Measurements from ENCODE around the gene XRN1. TPM values are rescaled to one million over a fixed set of nuclear protein-coding genes. Genes with fewer than 3 reads are reported as not detected.

XRN1 gene
- total RNA-seq, 1 experiment from 2014 or later, result 29.9 TPM

DNA sequence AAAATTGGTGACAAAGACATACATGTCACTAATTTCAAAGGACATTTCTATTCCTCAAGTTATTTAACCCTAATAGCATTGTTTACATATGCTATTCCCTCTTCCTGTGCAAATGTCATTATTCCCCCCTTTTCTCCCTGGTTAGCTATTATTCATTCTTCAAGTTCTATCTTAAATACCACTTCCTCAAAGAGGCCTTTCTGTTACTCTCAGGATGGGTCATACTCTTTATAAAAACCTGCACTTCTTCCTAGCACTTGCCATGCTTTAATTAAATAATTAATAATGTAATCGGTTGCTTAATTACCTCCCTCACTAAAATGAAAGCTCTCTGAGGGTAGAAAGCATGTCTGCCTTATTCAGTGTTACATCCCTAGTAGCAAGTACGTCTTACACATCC lies 88.5 kb downstream of the XRN1 start:
- TF ChIP-seq REST (IDR thresholded peaks at IDR 0.05; ENCODE audit: insufficient read depth in 1 of 2, low read depth in 2 of 2, low read length in 1 of 2), result no peak
- no peak for TF ChIP-seq TCF7L2 (IDR thresholded peaks at IDR 0.05; ENCODE audit: low read depth, low read length)
- TF ChIP-seq, protein P1, sequence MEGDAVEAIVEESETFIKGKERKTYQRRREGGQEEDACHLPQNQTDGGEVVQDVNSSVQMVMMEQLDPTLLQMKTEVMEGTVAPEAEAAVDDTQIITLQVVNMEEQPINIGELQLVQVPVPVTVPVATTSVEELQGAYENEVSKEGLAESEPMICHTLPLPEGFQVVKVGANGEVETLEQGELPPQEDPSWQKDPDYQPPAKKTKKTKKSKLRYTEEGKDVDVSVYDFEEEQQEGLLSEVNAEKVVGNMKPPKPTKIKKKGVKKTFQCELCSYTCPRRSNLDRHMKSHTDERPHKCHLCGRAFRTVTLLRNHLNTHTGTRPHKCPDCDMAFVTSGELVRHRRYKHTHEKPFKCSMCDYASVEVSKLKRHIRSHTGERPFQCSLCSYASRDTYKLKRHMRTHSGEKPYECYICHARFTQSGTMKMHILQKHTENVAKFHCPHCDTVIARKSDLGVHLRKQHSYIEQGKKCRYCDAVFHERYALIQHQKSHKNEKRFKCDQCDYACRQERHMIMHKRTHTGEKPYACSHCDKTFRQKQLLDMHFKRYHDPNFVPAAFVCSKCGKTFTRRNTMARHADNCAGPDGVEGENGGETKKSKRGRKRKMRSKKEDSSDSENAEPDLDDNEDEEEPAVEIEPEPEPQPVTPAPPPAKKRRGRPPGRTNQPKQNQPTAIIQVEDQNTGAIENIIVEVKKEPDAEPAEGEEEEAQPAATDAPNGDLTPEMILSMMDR (IDR thresholded peaks at IDR 0.05), result no peak
- no peak for TF ChIP-seq SIN3A (IDR thresholded peaks at IDR 0.05; ENCODE audit: borderline replicate concordance, insufficient read depth, low read depth, low read length)
- TF ChIP-seq POLR2AphosphoS5 (IDR thresholded peaks at IDR 0.05; ENCODE audit: low read depth, low read length), result no peak

GRCh38 chr3:142356818-142357217 lies 91.0 kb downstream of the XRN1 start:
- Histone ChIP-seq H3K36me3 (ENCODE audit: control insufficient read depth, insufficient read depth, low read length) (peaks cover 7% of the 10 kb centered on the region; the same call in 1 of the 2 replicates), H3K9me3 (ENCODE audit: control insufficient read depth, insufficient read depth, low read depth, low read length) (no peaks in the 10 kb centered on the region), H3K4me3 (ENCODE audit: low read depth in 2 of 2, low read length in 2 of 2) (no peak overlapping the region), H3K4me1 (ENCODE audit: control insufficient read depth, insufficient read depth, low read length) (no peaks in the 10 kb centered on the region), H3K27ac (ENCODE audit: low read length) (no peak overlapping the region), H3K27me3 (ENCODE audit: control insufficient read depth, insufficient read depth, low read length) (no peaks in the 10 kb centered on the region)
- ChIA-PET CTCF (no interaction called here), POLR2A (interaction anchor here (0.6 kb wide), 1 partner anchor 231 kb away, joined by 3 read pairs; no protein-coding TSS in a partner anchor)
- no TSS peak for BruUV-seq (replicated peaks)
- no peak for DNase-seq (ENCODE audit: low read depth, low spot score)
- in situ Hi-C loops (cut with HindIII; ENCODE audit: low pct_unique_long_range_greater_than_20kb, low sequenced_read_pairs), result no loop called here
- ATAC-seq, result no peak
- no peak for TF ChIP-seq REST (IDR thresholded peaks at IDR 0.05; ENCODE audit: insufficient read depth in 1 of 2, low read depth in 2 of 2, low read length in 1 of 2)
- no peak for TF ChIP-seq SIN3A (IDR thresholded peaks at IDR 0.05; ENCODE audit: borderline replicate concordance, insufficient read depth, low read depth, low read length)
- TF ChIP-seq TCF7L2 (IDR thresholded peaks at IDR 0.05; ENCODE audit: low read depth, low read length), result no peak
- TF ChIP-seq, protein P1 (IDR thresholded peaks at IDR 0.05), result no peak
- TF ChIP-seq POLR2AphosphoS5 (IDR thresholded peaks at IDR 0.05; ENCODE audit: low read depth, low read length), result no peak
- intact Hi-C loops (cut with micrococcal nuclease; ENCODE audit: unreplicated experiment), result no loop called here

More for the DNA sequence above, 88.5 kb downstream of the XRN1 start:
- DNase-seq (ENCODE audit: low read depth, low spot score) (no peak), ATAC-seq (no peak)
- no peaks in the 10 kb centered on the region for H3K27me3 ChIP-seq (ENCODE audit: control insufficient read depth, insufficient read depth, low read length)
- no peaks in the 10 kb centered on the region for H3K9me3 ChIP-seq (ENCODE audit: control insufficient read depth, insufficient read depth, low read depth, low read length)
- CTCF ChIA-PET, result no interaction called here
- in situ Hi-C loops (cut with HindIII; ENCODE audit: low pct_unique_long_range_greater_than_20kb, low sequenced_read_pairs) (no loop called here), intact Hi-C loops (cut with micrococcal nuclease; ENCODE audit: unreplicated experiment) (no loop called here)
- no peak overlapping the region for H3K4me3 ChIP-seq (ENCODE audit: low read depth in 2 of 2, low read length in 2 of 2)
- no peaks in the 10 kb centered on the region for H3K4me1 ChIP-seq (ENCODE audit: control insufficient read depth, insufficient read depth, low read length)
- no TSS peak for BruUV-seq (replicated peaks)
- H3K36me3 ChIP-seq (ENCODE audit: control insufficient read depth, insufficient read depth, low read length), result peaks cover 7% of the 10 kb centered on the region; the same call in 1 of the 2 replicates
- H3K27ac ChIP-seq (ENCODE audit: low read length), result no peak overlapping the region
- POLR2A ChIA-PET, result interaction anchor here (0.6 kb wide), 1 partner anchor 129 kb away, joined by 10 read pairs; no protein-coding TSS in a partner anchor

Measured in Panc1 (cell line).